Embryonic facial prominence (tissue), 1 donor: ENCODE results near the gene DNAAF5.

Experiments
- DNase-seq: peaks from one replicate; pipeline ENCODE4 v3.0.0-alpha.2; 2016; ENCODE audit errors: extremely low spot score

Gene DNAAF5

GRCh38 chr7:767941-768731 lies 41.6 kb downstream of the DNAAF5 start:
- no peak for DNase-seq

- no peak for DNase-seq
Observed at GRCh38 chr7:768881-769504, 42.5 kb downstream of the DNAAF5 start.

GRCh38 chr7:770336-770735 lies 43.8 kb downstream of the DNAAF5 start:
- DNase-seq = no peak

- DNase-seq = no peak
Observed at GRCh38 chr7:770741-771166, 44.3 kb downstream of the DNAAF5 start.

GRCh38 chr7:771234-772004 lies 44.9 kb downstream of the DNAAF5 start:
- no peak for DNase-seq

- no peak for DNase-seq
Observed at GRCh38 chr7:772005-772294, 45.5 kb downstream of the DNAAF5 start.

GRCh38 chr7:772392-772791 lies 45.9 kb downstream of the DNAAF5 start:
- DNase-seq = no peak

GRCh38 chr7:772861-773621 lies 46.5 kb downstream of the DNAAF5 start:
- DNase-seq = no peak

- no peak for DNase-seq
Observed at GRCh38 chr7:773622-773915, 47.1 kb downstream of the DNAAF5 start.

GRCh38 chr7:774161-775109 lies 47.9 kb downstream of the DNAAF5 start:
- DNase-seq = no peak

GRCh38 chr7:776381-776780 lies 49.9 kb downstream of the DNAAF5 start:
- DNase-seq = no peak

GRCh38 chr7:776992-777727 lies 50.7 kb downstream of the DNAAF5 start:
- DNase-seq = no peak

GRCh38 chr7:777728-778078 lies 51.2 kb downstream of the DNAAF5 start:
- DNase-seq = no peak

- no peak for DNase-seq
Observed at GRCh38 chr7:778271-778967, 51.9 kb downstream of the DNAAF5 start.

GRCh38 chr7:778968-779451 lies 52.5 kb downstream of the DNAAF5 start:
- no peak for DNase-seq

- no peak for DNase-seq
Observed at GRCh38 chr7:779480-779879, 53.0 kb downstream of the DNAAF5 start.

- no peak for DNase-seq
Observed at GRCh38 chr7:780081-780480, 53.6 kb downstream of the DNAAF5 start.

- DNase-seq = no peak
Observed at GRCh38 chr7:780516-780915, 54.0 kb downstream of the DNAAF5 start.

GRCh38 chr7:781186-781849 lies 54.8 kb downstream of the DNAAF5 start:
- DNase-seq = no peak
